ENCODE measurements around the gene PRSS2. TPM values are rescaled to one million over a fixed set of nuclear protein-coding genes. Genes with fewer than 3 reads are reported as not detected.

PRSS2 gene
- total RNA-seq, 4 donors from 2014 or later: 0.39 TPM; not detected in 3

- H3K4me3 ChIP-seq: no peak overlapping the region
- peaks cover 0 to 66% (median 8%) of the 10 kb centered on the region in 4 donors for H3K27me3 ChIP-seq
- H3K4me1 ChIP-seq: no peaks in the 10 kb centered on the region
- no peak for DNase-seq (ENCODE audit: extremely low spot score)
- no peak for TF ChIP-seq POLR2AphosphoS5 (IDR thresholded peaks at IDR 0.05)
- no peak for TF ChIP-seq CTCF (IDR thresholded peaks at IDR 0.05)
- no peak for TF ChIP-seq EP300 (IDR thresholded peaks at IDR 0.05)
- TF ChIP-seq POLR2A (IDR thresholded peaks at IDR 0.05; ENCODE audit: low read depth): no peak
- no peaks in the 10 kb centered on the region for H3K9me3 ChIP-seq
- intact Hi-C loops (cut with DNase I): no loop called here
- no peak overlapping the region for H3K27ac ChIP-seq (replicated peaks in 1 of 4)
- H3K36me3 ChIP-seq: no peaks in the 10 kb centered on the region
- WGBS: 13% methylated on average over 2 of the region's 2 CpGs
Observed at GRCh38 chr7:142813226-142813625, 42.5 kb downstream of the PRSS2 start.

- Histone ChIP-seq H3K27me3 (peaks cover 0 to 63% (median 8%) of the 10 kb centered on the region in 4 donors), H3K36me3 (no peaks in the 10 kb centered on the region), H3K9me3 (no peaks in the 10 kb centered on the region), H3K27ac (replicated peaks in 1 of 4) (no peak overlapping the region), H3K4me1 (no peaks in the 10 kb centered on the region), H3K4me3 (no peak overlapping the region)
- no peak for DNase-seq (ENCODE audit: extremely low spot score)
- TF ChIP-seq POLR2AphosphoS5 (IDR thresholded peaks at IDR 0.05) (no peak), POLR2A (IDR thresholded peaks at IDR 0.05; ENCODE audit: low read depth) (no peak), CTCF (IDR thresholded peaks at IDR 0.05) (no peak), EP300 (IDR thresholded peaks at IDR 0.05) (no peak)
- 53% methylated on average over 1 of the region's 1 CpG for WGBS
- intact Hi-C loops (cut with DNase I): no loop called here
Observed at GRCh38 chr7:142813699-142814098, 42.9 kb downstream of the PRSS2 start.

- H3K36me3 ChIP-seq: no peaks in the 10 kb centered on the region
- H3K4me3 ChIP-seq: no peak overlapping the region
- intact Hi-C loops (cut with DNase I): no loop called here
- no peaks in the 10 kb centered on the region for H3K9me3 ChIP-seq
- H3K27ac ChIP-seq (replicated peaks in 1 of 4): no peak overlapping the region
- H3K4me1 ChIP-seq: no peaks in the 10 kb centered on the region
- H3K27me3 ChIP-seq: peaks cover 0 to 56% (median 8%) of the 10 kb centered on the region in 4 donors
- no peak for TF ChIP-seq POLR2AphosphoS5 (IDR thresholded peaks at IDR 0.05)
- TF ChIP-seq POLR2A (IDR thresholded peaks at IDR 0.05; ENCODE audit: low read depth): no peak
- TF ChIP-seq EP300 (IDR thresholded peaks at IDR 0.05): no peak
- TF ChIP-seq CTCF (IDR thresholded peaks at IDR 0.05): no peak
- no peak for DNase-seq (ENCODE audit: extremely low spot score)
- WGBS: 67% methylated on average over 2 of the region's 2 CpGs
Observed at GRCh38 chr7:142814451-142814850, 43.7 kb downstream of the PRSS2 start.

GRCh38 chr7:142815134-142815533 is 44.4 kb downstream of the PRSS2 start:
- WGBS: 64% methylated on average over 3 of the region's 3 CpGs
- Histone ChIP-seq H3K27me3 (peaks cover 0 to 56% (median 8%) of the 10 kb centered on the region in 4 donors), H3K36me3 (no peaks in the 10 kb centered on the region)

More at GRCh38 chr7:142815134-142815533, 44.4 kb downstream of the PRSS2 start:
- no peak for DNase-seq (ENCODE audit: extremely low spot score)
- Histone ChIP-seq H3K27ac (replicated peaks in 1 of 4) (no peak overlapping the region), H3K4me1 (no peaks in the 10 kb centered on the region), H3K4me3 (no peak overlapping the region), H3K9me3 (no peaks in the 10 kb centered on the region)
- intact Hi-C loops (cut with DNase I): no loop called here
- TF ChIP-seq POLR2A (IDR thresholded peaks at IDR 0.05; ENCODE audit: low read depth) (no peak), CTCF (IDR thresholded peaks at IDR 0.05) (no peak), POLR2AphosphoS5 (IDR thresholded peaks at IDR 0.05) (no peak), EP300 (IDR thresholded peaks at IDR 0.05) (no peak)
